Germinal center (tissue), 1 donor: ENCODE data around the gene ZNF784.
"Not testable (repeated sequence)": the region's sequence is repeated elsewhere in the genome, so short reads cannot be mapped to it uniquely, and the experiment has no call there.

Experiments used
- DNase-seq: peaks from one replicate; pipeline ENCODE4 v3.0.0; 2012; ENCODE audit warnings: mixed read lengths, low spot score

The ZNF784 gene

GRCh38 chr19:55583897-55584296 is 40.5 kb downstream of the ZNF784 start:
- not testable (repeated sequence) for DNase-seq

- not testable (repeated sequence) for DNase-seq
Measured at GRCh38 chr19:55582284-55582683, 42.1 kb downstream of the ZNF784 start.

GRCh38 chr19:55581823-55582223 is 42.5 kb downstream of the ZNF784 start:
- no peak for DNase-seq

- DNase-seq: no peak
Measured at GRCh38 chr19:55581145-55581822, 43.1 kb downstream of the ZNF784 start.

- peak; percentile 64 for DNase-seq
Measured at GRCh38 chr19:55580628-55581144, 43.7 kb downstream of the ZNF784 start, which contains the start of gene ZNF579. ZNF579 (minus strand) TSS chr19:55580848; CDS start chr19:55579639, 1,209 bp downstream.

- DNase-seq: no peak
Measured at GRCh38 chr19:55579766-55580621, 44.4 kb downstream of the ZNF784 start.

- DNase-seq: no peak
Measured at GRCh38 chr19:55578761-55579747, 45.3 kb downstream of the ZNF784 start.

GRCh38 chr19:55578031-55578760 is 46.2 kb downstream of the ZNF784 start:
- no peak for DNase-seq

GRCh38 chr19:55576746-55577145 is 47.6 kb downstream of the ZNF784 start:
- no peak for DNase-seq

GRCh38 chr19:55573929-55574328 is 50.4 kb downstream of the ZNF784 start:
- DNase-seq: not testable (repeated sequence)
